Measurements from ENCODE around the gene SFRP2.

Gene SFRP2

GRCh38 chr4:153794006-153794405 is 5.1 kb upstream of the SFRP2 start:
- FAIRE-seq: no peak

DNA sequence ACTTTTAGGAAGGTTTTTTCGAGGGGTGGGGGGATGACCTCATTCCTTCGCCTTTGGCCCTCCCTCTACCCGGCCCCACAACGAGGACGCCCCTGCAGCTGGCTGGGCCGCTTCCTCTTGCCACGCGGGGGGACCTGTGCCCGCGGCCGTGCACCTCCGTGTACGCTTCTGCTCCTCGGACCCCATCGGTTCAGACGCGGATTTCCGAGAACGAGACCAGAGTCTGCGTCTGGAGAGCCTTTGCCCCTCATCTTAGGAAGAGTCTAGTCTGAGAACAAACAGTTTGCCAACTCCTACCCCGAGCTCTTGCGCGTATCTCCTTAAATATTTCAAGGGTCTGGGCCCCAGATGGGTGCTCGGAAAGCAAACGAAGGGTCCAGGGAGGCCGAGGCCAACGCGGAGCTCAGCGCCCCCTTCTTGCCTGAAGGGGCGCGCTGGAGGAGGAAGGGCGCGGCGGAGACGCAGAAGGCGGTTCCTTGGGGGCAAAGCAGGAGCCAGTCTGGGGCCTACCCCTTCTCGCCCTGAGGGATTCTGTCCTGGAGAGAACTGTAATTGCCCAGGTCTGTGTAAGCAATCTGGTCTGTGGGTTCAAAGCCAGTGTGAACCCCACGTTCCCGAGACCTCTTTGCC is 3.9 kb upstream of the SFRP2 start:
- no peak for FAIRE-seq

- FAIRE-seq: no peak
Measured at GRCh38 chr4:153791746-153792617, 3.1 kb upstream of the SFRP2 start.

DNA sequence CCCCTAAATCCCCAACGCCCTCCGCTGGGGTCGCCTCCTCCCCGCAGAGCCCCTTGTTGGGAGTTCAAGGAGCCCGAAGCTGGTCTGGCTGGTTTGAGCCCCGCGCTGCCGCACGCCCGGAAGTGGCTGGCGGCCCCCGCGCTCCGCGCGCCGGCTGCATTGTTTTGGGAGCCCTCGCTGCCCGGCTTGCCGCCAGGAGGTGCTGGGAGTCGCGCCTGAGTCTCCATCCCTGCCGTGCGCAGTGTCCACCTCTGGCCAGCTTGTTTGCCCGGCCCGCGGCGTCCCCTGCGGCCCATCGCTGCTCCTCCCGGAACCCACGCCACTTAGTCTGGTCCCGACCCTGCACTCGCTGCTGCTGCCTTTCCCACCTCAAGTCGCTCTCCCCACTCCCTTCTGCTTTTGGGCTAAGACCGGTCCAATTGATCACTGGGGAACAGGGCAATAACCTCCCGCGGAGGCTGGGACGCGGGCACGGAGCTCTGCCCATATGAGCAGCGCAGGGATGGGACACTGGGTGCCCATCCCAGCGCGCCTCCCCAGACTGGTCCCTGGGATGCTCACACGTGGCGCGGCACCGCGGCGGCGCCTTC is 2.2 kb upstream of the SFRP2 start:
- FAIRE-seq: no peak

DNA sequence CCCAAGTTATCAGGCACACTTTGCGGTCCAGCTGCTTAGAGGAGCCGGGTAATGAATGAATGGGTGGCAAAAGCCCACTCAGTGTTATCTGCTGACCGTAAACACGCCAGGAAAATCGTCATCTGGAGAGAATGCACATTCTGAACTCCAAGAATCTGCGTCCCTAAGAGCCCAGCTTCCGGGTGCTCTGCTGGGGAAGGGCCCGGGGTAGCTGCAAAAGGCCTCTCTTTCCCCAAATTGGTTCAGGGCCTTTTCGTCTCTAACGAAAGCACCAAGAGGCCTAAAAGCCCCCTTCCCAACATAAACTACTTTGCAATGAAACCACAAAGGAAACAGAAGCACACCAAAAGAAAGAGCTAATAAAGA is 1.6 kb upstream of the SFRP2 start:
- no peak for FAIRE-seq

GRCh38 chr4:153789741-153790499 is 1.0 kb upstream of the SFRP2 start:
- no peak for FAIRE-seq

GRCh38 chr4:153788051-153788412 is 851 bp downstream of the SFRP2 start:
- no peak for FAIRE-seq

DNA sequence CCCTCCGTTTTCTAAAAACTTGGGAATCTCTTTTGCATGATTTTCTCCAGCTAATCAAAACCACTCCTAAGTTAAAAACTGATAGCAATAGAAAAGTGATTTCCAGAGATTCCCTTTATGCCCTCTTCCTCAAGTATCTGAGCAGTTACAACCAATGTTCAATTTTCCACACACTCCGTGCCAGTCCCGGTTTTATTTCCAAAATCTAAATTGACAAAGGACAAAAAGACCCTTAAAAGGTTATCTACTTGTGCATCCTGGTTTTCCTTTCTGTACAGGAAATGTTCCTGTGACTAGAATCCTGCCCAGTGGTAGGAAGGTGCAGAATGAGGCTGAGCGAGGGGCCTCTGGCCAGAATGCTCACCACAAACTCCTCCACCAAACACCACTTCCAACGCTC is 1.3 kb downstream of the SFRP2 start:
- FAIRE-seq: no peak

- no peak for FAIRE-seq
Measured at GRCh38 chr4:153787061-153787560, 1.8 kb downstream of the SFRP2 start.

DNA sequence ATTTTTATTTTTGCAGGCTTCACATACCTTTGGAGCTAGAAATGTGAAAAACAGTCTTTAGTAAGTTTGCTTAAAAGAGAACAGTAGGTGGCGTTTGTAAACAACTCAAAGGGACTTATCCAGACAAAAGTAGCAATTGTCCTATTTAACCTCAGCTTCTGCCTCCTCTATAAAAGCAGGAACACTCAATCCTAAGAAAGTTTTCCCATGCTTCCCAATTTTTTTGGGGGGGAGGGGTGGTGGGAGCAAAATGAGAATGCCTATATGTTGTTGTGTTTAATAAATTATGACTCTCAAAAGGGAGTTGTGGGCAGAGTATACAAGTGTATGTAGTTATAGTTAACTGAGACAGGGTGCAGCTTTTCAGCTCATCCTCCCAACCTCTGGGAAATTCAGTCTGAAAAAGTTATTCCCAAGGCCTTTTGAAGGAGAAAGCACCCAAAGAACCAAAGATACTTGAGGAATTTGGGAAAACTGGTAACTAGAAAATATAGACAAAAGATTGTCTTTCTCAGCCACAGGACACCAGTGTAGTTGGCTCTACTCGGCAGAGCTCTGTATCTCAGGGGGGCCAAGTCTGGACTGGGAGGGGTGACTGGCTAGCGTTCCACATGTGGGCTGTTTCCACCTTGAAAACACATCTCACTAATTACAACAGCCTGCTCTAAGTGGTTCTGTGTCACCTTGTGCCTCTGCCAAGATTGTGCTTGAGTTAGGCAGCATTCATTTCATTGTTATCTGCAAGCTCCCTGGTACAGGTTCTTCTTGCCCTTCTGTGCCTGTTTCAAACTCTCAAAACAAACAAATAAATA is 2.8 kb downstream of the SFRP2 start:
- FAIRE-seq: no peak

GRCh38 chr4:153784166-153784699 is 4.7 kb downstream of the SFRP2 start:
- FAIRE-seq: no peak

- FAIRE-seq: no peak
Measured at GRCh38 chr4:153782581-153782980, 6.3 kb downstream of the SFRP2 start.

DNA sequence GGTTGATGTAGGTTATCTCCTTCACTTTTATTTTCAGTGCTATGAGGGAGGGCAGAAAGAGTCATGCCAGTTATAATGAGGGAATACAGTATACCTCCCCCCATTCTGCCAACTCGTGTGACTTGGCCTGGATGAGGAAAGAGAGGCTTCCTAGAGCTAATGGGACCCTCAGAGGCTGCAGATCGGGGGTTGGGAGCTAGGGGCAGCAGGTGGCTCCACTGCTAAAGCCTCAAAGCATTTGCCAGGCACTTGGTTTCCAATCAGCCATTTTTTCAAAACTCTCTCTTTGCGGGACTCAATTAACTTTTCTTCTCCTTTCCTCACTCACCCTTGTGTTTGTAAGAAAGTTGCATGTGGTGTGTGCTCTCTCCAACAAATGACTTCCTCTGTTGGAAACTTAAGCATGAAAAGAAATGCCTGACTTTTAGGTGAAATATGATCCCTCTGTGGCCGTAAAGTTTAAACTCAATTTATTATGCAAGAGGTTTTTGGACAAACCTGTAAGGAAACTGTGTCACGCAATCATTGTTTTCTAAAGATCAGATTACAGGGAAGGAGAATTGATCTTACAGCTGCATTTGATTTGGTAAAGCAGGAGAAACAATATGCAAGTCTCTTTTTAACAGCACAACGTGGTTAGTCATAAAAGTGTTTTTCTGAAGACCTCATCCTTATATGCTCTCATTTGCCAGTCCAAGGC is 7.0 kb downstream of the SFRP2 start:
- no peak for FAIRE-seq

DNA sequence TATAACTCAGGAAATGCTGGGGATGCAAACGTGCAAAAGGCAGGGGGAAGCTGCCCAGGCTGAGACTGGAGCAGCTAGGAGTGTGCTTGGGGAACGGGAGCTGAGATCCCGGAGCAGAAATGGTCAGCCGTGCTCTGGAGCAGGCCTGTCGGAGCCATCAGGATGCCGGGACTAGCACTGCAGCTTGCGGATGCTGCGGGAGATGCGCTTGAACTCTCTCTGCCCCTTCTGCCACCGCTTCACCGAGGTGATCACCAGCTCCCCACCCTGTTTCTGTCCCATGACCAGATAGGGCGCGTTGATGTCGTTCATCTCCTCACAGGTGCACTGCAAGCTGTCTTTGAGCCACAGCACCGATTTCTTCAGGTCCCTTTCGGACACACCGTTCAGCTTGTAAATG is 7.6 kb downstream of the SFRP2 start:
- FAIRE-seq: no peak

- no peak for FAIRE-seq
Measured at GRCh38 chr4:153780876-153781275, 8.0 kb downstream of the SFRP2 start.

DNA sequence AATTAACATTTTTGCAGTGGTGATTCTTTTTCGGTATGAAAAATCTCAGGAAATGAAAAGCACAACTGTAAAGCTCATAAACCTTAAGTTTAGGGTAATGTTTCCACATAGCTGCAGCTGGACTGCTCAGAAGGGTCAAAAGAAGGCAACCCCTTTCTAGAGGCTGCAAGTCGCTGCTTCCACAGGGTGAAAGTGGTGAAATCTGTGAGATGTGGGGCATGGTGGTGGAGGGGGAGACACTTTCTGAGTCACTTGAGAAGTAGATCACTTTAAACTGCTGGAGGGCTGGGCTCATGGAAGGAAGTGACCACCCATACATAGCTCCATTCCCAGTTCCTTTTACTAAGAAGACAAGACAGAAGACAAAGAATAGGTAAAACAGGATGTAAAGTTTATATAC is 8.7 kb downstream of the SFRP2 start:
- no peak for FAIRE-seq

DNA sequence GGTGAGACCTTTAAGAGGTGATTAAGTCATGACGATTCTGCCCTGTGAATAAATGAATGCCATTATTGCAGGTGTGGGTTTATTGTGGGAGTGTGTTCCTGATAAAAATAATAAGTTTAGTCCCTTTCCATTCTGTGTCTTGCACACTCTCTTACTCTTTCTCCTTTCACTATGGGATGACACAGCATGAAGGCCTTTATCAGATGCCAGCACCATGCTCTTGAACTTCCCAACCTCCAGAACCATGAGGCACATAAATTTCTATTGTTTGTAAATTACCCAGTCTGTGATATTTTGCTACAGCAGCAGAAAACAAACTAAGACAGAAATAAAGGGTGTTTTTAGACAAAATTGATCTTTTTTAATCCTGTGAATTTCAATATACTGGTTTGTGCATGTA is 10.5 kb downstream of the SFRP2 start:
- no peak for FAIRE-seq

DNA sequence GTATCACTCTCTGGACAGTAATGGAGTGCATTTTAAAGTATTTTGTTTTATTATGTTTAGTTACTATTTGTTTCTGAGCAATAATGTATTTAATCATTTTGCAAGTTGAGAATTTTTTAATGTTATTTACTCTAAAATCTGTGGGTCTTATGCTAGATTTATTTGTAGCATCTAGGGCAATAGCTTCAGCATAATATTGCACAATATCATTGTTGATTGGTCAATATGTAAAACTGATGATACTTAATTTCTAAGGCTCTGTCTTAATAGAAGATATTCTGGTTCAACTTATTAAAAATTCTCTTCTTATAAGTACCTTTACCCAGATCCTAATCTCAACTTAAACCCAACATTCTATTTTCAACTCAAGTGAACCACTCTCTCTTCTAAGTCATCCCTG is 11.5 kb downstream of the SFRP2 start:
- no peak for FAIRE-seq

- FAIRE-seq: no peak
Measured at GRCh38 chr4:153776601-153777000, 12.3 kb downstream of the SFRP2 start.

DNA sequence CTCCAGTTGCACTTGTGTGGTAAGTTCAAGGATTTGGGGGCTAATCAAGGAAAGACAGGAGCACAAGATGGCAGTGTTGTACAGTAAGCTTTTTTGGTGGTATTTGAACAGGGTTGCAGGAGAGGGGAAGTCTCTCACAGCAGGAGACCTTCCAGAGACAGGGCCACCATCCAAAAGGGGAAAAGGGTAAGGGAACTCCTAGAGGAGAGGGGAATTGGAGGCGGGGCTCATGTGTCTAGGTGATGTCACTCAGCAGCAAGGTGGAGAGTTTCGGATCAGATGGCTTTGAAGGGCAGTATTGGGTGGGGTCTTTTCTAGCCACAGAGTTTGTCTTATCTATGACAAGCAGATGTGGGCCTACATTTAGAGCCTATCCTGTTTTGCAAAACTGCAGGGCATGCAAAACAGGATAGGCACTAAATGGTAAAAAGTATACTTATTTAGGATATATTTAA is 15.6 kb downstream of the SFRP2 start:
- FAIRE-seq: no peak

DNA sequence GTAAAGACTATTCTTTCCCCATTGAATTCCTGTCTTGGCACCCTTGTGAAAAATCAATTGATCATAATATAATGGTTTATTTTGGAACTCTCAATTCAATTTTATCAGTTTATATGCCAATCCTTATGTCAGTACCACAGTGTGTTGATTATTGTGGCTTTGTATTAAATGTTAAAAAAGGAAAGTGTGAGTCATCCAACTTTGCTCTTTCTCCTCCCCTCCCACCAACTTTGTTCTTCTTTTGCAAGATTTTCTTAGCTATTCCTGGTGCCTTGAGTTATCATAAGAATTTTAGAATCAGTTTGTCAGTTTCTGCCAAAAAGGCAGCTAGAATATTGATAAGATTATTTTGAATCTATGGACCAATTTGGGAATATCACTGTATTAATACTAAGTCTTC is 17.8 kb downstream of the SFRP2 start:
- no peak for FAIRE-seq
